PC-3 (cell line): ENCODE results near the gene DGKH.

Source experiments
- EZH2 ChIP-seq: fragments of 300-600 bp; sonication (generic); IDR thresholded peaks from one replicate; pipeline ENCODE4 v1.6.1; 2017; ENCODE audit warnings: antibody characterized with exemption, mild to moderate bottlenecking, low read length; ENCODE audit not compliant: unreplicated experiment
- EZH2phosphoT487 ChIP-seq: fragments of 300-600 bp; sonication (generic); IDR thresholded peaks from 2 replicates; pipeline ENCODE4 v1.6.1; 2018; ENCODE audit warnings: mild to moderate bottlenecking, antibody characterized with exemption, low read length, borderline replicate concordance
- TF ChIP-seq, protein P1 (sequence below): fragments of 300-600 bp; sonication (generic); conservative IDR thresholded peaks from 2 replicates; pipeline ENCODE4 v1.5.1; 2017; ENCODE audit warnings: antibody characterized with exemption, low read depth, mild to moderate bottlenecking, low read length

DNA sequence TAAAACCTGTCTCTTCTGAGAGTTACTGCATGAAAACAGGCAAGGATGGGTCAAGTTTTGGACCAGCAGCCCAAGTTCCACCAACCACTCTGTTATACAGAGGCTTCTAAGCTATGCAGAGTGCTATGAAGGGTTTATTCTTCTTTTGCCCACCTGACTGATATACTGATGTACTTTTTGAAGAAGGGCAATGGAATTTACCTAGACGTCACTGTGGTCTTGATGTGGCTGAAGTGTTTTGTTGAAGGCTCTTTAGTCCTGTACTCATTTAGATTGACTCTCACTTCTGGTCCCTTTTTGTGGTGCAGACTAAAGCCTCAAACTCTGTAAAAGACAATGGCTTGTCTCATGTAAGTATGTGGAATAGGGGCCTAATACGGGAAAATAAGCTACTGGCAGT, 92.0 kb downstream of the DGKH start:
- TF ChIP-seq, protein P1, sequence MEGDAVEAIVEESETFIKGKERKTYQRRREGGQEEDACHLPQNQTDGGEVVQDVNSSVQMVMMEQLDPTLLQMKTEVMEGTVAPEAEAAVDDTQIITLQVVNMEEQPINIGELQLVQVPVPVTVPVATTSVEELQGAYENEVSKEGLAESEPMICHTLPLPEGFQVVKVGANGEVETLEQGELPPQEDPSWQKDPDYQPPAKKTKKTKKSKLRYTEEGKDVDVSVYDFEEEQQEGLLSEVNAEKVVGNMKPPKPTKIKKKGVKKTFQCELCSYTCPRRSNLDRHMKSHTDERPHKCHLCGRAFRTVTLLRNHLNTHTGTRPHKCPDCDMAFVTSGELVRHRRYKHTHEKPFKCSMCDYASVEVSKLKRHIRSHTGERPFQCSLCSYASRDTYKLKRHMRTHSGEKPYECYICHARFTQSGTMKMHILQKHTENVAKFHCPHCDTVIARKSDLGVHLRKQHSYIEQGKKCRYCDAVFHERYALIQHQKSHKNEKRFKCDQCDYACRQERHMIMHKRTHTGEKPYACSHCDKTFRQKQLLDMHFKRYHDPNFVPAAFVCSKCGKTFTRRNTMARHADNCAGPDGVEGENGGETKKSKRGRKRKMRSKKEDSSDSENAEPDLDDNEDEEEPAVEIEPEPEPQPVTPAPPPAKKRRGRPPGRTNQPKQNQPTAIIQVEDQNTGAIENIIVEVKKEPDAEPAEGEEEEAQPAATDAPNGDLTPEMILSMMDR: no peak
- TF ChIP-seq EZH2 (no peak), EZH2phosphoT487 (no peak)
